CD14-positive monocyte (primary cell): ENCODE measurements around the gene LILRA5. TPM values are rescaled to one million over a fixed set of nuclear protein-coding genes. Genes with fewer than 3 reads are reported as not detected.
"Not testable (repeated sequence)": the region's sequence is repeated elsewhere in the genome, so short reads cannot be mapped to it uniquely, and the experiment has no call there.

ENCODE experiments used
- DNase-seq, 3 donors: peaks; one replicate each; pipeline ENCODE4 v3.0.0-alpha.2; 2011 to 2022
- H2AFZ ChIP-seq: 2 replicates; pipeline ENCODE4 v1.6.0; 2012; ENCODE audit warnings: mild to moderate bottlenecking, low read depth, low read length, inconsistent platforms; ENCODE audit not compliant: insufficient read depth, poor library complexity, severe bottlenecking
- H3K27ac ChIP-seq, 2 donors: 1 replicate in 1 of 2; 2 replicates in 1 of 2; pipeline ENCODE4 v1.5.1; 2012 to 2013; ENCODE audit warnings: low read length in 2 of 2, control low read depth in 1 of 2, inconsistent platforms in 1 of 2, low read depth in 1 of 2, mild to moderate bottlenecking in 1 of 2
- H3K27me3 ChIP-seq, 2 donors: one replicate each; pipeline versions ENCODE4 v1.6.0 to v1.6.1; 2011 to 2013; ENCODE audit warnings: low read length in 2 of 2; ENCODE audit not compliant: control insufficient read depth in 2 of 2, insufficient read depth in 2 of 2
- H3K36me3 ChIP-seq, 2 donors: replicated peaks in 1 of 2; 1 replicate in 1 of 2; 2 replicates in 1 of 2; pipeline versions ENCODE4 v1.5.1 to v1.6.1; 2012 to 2013; ENCODE audit warnings: low read length in 2 of 2, control low read depth in 1 of 2, inconsistent platforms in 1 of 2, mild to moderate bottlenecking in 1 of 2; ENCODE audit not compliant: insufficient read depth in 2 of 2, control insufficient read depth in 1 of 2
- H3K4me1 ChIP-seq, 2 donors: 1 replicate in 1 of 2; 2 replicates in 1 of 2; pipeline versions ENCODE4 v1.5.1 to v1.6.1; 2012 to 2013; ENCODE audit warnings: low read length in 2 of 2, control low read depth in 1 of 2, inconsistent platforms in 1 of 2, mild to moderate bottlenecking in 1 of 2, moderate library complexity in 1 of 2; ENCODE audit not compliant: insufficient read depth in 2 of 2, control insufficient read depth in 1 of 2
- H3K4me2 ChIP-seq: replicated peaks from 2 replicates; pipeline ENCODE3; 2012; ENCODE audit warnings: low read length, moderate library complexity, mild to moderate bottlenecking; ENCODE audit not compliant: poor library complexity, severe bottlenecking; ENCODE audit errors: extremely low read depth
- H3K4me3 ChIP-seq, 3 experiments: fragments of 200-600 bp in 1 of 3; sonication (generic) in 1 of 3; replicated peaks in 1 of 3; 1 replicate in 2 of 3; 2 replicates in 1 of 3; pipeline ENCODE4 v1.5.1; 2011 to 2013; ENCODE audit warnings: low read length in 3 of 3, mild to moderate bottlenecking in 3 of 3, control low read depth in 2 of 3, low read depth in 2 of 3, inconsistent platforms in 1 of 3, moderate library complexity in 1 of 3
- H3K79me2 ChIP-seq: 2 replicates; pipeline ENCODE4 v1.6.0; 2012; ENCODE audit warnings: mild to moderate bottlenecking, control low read depth, inconsistent platforms, low read length, moderate library complexity; ENCODE audit not compliant: insufficient read depth
- H3K9ac ChIP-seq: 2 replicates; pipeline ENCODE4 v1.6.0; 2017; ENCODE audit warnings: low read length, mild to moderate bottlenecking; ENCODE audit not compliant: insufficient read depth, poor library complexity, severe bottlenecking
- H3K9me3 ChIP-seq, 2 donors: replicated peaks in 1 of 2; 1 replicate in 1 of 2; 2 replicates in 1 of 2; pipeline versions ENCODE4 v1.5.1 to v1.6.1; 2012 to 2013; ENCODE audit warnings: low read length in 2 of 2, control low read depth in 1 of 2; ENCODE audit not compliant: control insufficient read depth in 1 of 2, insufficient read depth in 1 of 2
- H4K20me1 ChIP-seq: 2 replicates; pipeline ENCODE4 v1.6.0; 2012; ENCODE audit warnings: mild to moderate bottlenecking, low read length, control low read depth, moderate library complexity; ENCODE audit not compliant: insufficient read depth
- H3K27ac Mint-ChIP-seq, 7 donors: one replicate each; pipeline ENCODE4 v1.8.0; 2020; ENCODE audit warnings: mild to moderate bottlenecking in 7 of 7, mixed read lengths in 7 of 7, moderate library complexity in 6 of 7, inconsistent platforms in 2 of 7
- H3K27me3 Mint-ChIP-seq, 3 donors: one replicate each; pipeline ENCODE4 v1.8.0; 2021 to 2022; ENCODE audit warnings: low read depth in 3 of 3, mild to moderate bottlenecking in 3 of 3, mixed read lengths in 3 of 3, moderate library complexity in 3 of 3, inconsistent platforms in 1 of 3
- H3K36me3 Mint-ChIP-seq, 2 donors: one replicate each; pipeline ENCODE4 v1.8.0; 2020; ENCODE audit warnings: mixed read lengths in 2 of 2, inconsistent platforms in 1 of 2, mild to moderate bottlenecking in 1 of 2
- H3K4me1 Mint-ChIP-seq: one replicate; pipeline ENCODE4 v1.8.0; 2020; ENCODE audit warnings: mild to moderate bottlenecking, mixed read lengths
- H3K4me3 Mint-ChIP-seq, 2 donors: one replicate each; pipeline ENCODE4 v1.8.0; 2020; ENCODE audit warnings: mild to moderate bottlenecking in 2 of 2, mixed read lengths in 2 of 2, moderate library complexity in 1 of 2
- H3K9me3 Mint-ChIP-seq, 7 donors: one replicate each; pipeline ENCODE4 v1.8.0; 2020 to 2022; ENCODE audit warnings: mixed read lengths in 7 of 7, mild to moderate bottlenecking in 6 of 7, moderate library complexity in 6 of 7, inconsistent platforms in 2 of 7
- CTCF ChIP-seq: fragments of 200-600 bp; IDR thresholded peaks from one replicate; pipeline ENCODE4 v1.8.0; 2022; ENCODE audit warnings: antibody characterized with exemption, mild to moderate bottlenecking
- WGBS: methylation state at CpG from one replicate; pipeline ENCODE4 v1.1.5; 2013; ENCODE audit warnings: missing lambda C conversion rate; ENCODE audit not compliant: insufficient coverage; 5-methylcytosine and 5-hydroxymethylcytosine counted together
- intact Hi-C, 2 donors: fragments of 100-400 bp; cut with micrococcal nuclease; formaldehyde crosslinking; loops; one replicate each; pipeline versions ENCODE4 v1.15.0 to v1.15.1; 2023
- polyA plus RNA-seq, 3 donors: library from polyadenylated mRNA; depleted of rRNA in 1 of 3; unstranded in 2 of 3; stranded (reverse) in 1 of 3; fragments of 300-500 nt in 2 of 3; fragments of >200 nt in 1 of 3; fragmentation: Illumina TruSeq in 2 of 3; gene quantifications; 1 replicate in 2 of 3; 2 replicates in 1 of 3; pipeline ENCODE4 v1.2.3, GENCODE V29; 2012 to 2021

The LILRA5 gene
- polyA plus RNA-seq, 3 donors = 348 to 580 (median 516) TPM

- Histone ChIP-seq H3K36me3 (peaks cover 39 to 43% of the 10 kb centered on the region in 2 donors), H3K4me1 (peaks cover 38 to 39% of the 10 kb centered on the region in 2 donors), H4K20me1 (peaks cover 21% of the 10 kb centered on the region), H3K79me2 (peaks cover 56% of the 10 kb centered on the region)
- H3K4me1 Mint-ChIP-seq = peaks cover 38% of the 10 kb centered on the region
- H3K4me3 ChIP-seq, H3K27ac ChIP-seq, H3K27me3 Mint-ChIP-seq, H3K27me3 ChIP-seq, H3K4me2 ChIP-seq, H3K4me3 Mint-ChIP-seq, H3K9me3 ChIP-seq, H2AFZ ChIP-seq, intact Hi-C loops, H3K9ac ChIP-seq, H3K9me3 Mint-ChIP-seq, DNase-seq: not testable (repeated sequence)
- peak; percentile 38 for TF ChIP-seq CTCF
- peak overlapping the region in 2 of 7 donors; percentile 7 to 61 for H3K27ac Mint-ChIP-seq
- peaks cover 56 to 67% of the 10 kb centered on the region in 2 donors for H3K36me3 Mint-ChIP-seq
- WGBS = no CpG with 5 or more reads among the region's 21 CpGs
Measured at GRCh38 chr19:54359149-54359820, 46.3 kb upstream of the LILRA5 start.

GRCh38 chr19:54357381-54357780 lies 44.4 kb upstream of the LILRA5 start:
- Mint-ChIP-seq H3K27ac (peak overlapping the region in 3 of 7 donors; percentile 21 to 40 (median 35)), H3K36me3 (peaks cover 50 to 57% of the 10 kb centered on the region in 2 donors), H3K4me1 (peaks cover 42% of the 10 kb centered on the region), H3K9me3 (no peaks in the 10 kb centered on the region), H3K27me3 (no peaks in the 10 kb centered on the region), H3K4me3 (no peak overlapping the region)
- no peak overlapping the region for H2AFZ ChIP-seq
- peaks cover 23% of the 10 kb centered on the region for H4K20me1 ChIP-seq
- intact Hi-C loops = no loop called here
- no peak for DNase-seq
- no peak overlapping the region for H3K27ac ChIP-seq
- TF ChIP-seq CTCF = no peak
- no peak overlapping the region for H3K4me3 ChIP-seq
- no peaks in the 10 kb centered on the region for H3K27me3 ChIP-seq
- peaks cover 30 to 32% of the 10 kb centered on the region in 2 donors for H3K4me1 ChIP-seq
- 88% methylated on average over 16 of the region's 16 CpGs for WGBS
- no peak overlapping the region for H3K9ac ChIP-seq
- peaks cover 37% of the 10 kb centered on the region for H3K79me2 ChIP-seq
- no peaks in the 10 kb centered on the region for H3K9me3 ChIP-seq
- no peak overlapping the region for H3K4me2 ChIP-seq
- peaks cover 42 to 47% of the 10 kb centered on the region in 2 donors for H3K36me3 ChIP-seq
